HL-60 (cell line): ENCODE measurements around the gene ALX4.

Experiments
- CTCF ChIP-seq: IDR thresholded peaks from one replicate; pipeline ENCODE4 v1.5.1; 2011; ENCODE audit warnings: low read length, control low read depth, inconsistent platforms; ENCODE audit not compliant: insufficient read depth
- POLR2AphosphoS5 ChIP-seq: IDR thresholded peaks from 2 replicates; pipeline ENCODE4 v1.6.1; 2012; ENCODE audit warnings: low read depth
- REST ChIP-seq: IDR thresholded peaks from 2 replicates; pipeline ENCODE4 v1.6.1; 2012; ENCODE audit warnings: low read depth; ENCODE audit not compliant: insufficient replicate concordance

GRCh38 chr11:44349328-44349727, 39.4 kb upstream of the ALX4 start:
- TF ChIP-seq CTCF: no peak
- no peak for TF ChIP-seq REST
- no peak for TF ChIP-seq POLR2AphosphoS5
